Stimulated activated CD8-positive, alpha-beta memory T cell treated with anti-CD3 and anti-CD28 coated beads, Interleukin-12 subunit alpha, Interleukin-12 subunit beta, amount 100 ng/mL, for 1 hour (primary cell): Measurements from ENCODE around the gene KCNIP1.

Experiments
- DNase-seq: peaks from one replicate; pipeline ENCODE4 v3.0.0-alpha.2; 2020; ENCODE audit warnings: low read depth

Gene KCNIP1

DNA sequence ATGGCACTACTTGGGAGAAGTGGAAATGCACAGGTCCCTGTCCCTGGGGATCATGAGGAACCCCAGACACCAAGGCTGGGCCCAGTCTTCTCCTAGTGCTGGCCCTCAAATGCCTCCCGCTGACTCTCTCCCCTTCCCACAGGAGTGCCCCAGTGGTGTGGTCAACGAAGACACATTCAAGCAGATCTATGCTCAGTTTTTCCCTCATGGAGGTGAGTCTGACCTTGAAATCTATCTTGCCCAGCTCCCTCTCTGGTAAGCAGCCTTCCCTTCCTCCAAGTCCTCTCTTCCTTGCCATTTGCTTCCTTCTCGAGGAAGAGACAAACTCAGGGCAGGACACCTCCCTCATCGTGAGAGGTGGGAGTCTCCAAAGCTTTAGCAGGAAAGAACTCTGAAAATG is 216.4 kb downstream of the KCNIP1 start:
- no peak for DNase-seq

DNA sequence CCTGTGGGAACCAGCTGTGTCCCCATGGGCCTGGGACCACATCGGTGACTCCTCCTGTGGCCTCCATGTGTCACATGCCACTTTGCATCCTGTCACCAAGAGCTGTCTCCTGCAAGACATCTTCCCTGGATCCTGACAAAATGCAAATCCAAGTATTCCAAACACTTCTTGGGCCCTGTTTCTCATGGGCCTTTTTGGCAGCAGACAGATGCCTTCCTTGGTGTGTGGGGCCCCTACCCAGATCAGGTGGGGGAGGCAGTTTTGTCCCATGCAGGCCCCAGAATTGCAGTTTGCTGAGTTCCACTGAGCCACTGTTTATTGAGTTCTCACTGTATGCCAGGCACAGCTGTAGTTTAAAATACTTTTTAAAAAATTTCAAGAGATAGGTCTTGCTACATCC is 217.2 kb downstream of the KCNIP1 start:
- no peak for DNase-seq

DNA sequence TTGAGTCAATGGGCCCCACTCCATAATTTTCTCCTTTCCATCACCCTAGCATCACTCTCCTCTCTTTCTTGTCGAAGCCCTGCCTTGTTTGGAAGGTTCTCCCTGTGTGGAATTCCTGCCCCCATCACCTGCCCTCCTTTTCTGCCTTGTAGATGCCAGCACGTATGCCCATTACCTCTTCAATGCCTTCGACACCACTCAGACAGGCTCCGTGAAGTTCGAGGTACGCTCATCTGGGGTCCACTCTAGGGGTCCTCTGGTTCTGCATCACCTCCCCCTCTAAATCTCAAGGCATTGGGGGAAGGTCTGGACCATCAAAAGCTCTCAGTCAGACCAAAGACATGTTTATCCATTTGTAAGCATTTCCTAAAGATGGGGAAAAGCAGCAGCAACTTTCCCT is 217.9 kb downstream of the KCNIP1 start:
- no peak for DNase-seq

GRCh38 chr5:170722316-170722715 is 218.5 kb downstream of the KCNIP1 start:
- DNase-seq = no peak

- no peak for DNase-seq
Observed at GRCh38 chr5:170731052-170731451, 227.2 kb downstream of the KCNIP1 start.

DNA sequence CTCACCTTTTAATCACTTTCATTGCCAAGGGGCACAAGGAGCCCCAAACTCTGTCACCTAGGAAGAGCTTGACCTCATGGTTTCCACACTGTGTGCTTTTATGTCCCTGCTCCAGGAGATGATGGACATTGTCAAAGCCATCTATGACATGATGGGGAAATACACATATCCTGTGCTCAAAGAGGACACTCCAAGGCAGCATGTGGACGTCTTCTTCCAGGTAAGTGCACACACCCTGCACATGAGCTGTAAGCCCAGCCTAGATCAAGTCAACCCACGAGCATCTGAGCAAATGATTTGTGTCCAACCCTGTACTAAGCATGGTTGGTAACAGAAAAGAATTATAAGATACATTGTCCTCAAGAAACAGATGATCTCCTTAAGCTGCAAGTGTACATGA is 228.9 kb downstream of the KCNIP1 start:
- no peak for DNase-seq

- no peak for DNase-seq
Observed at GRCh38 chr5:170736966-170737365, 233.1 kb downstream of the KCNIP1 start.

DNA sequence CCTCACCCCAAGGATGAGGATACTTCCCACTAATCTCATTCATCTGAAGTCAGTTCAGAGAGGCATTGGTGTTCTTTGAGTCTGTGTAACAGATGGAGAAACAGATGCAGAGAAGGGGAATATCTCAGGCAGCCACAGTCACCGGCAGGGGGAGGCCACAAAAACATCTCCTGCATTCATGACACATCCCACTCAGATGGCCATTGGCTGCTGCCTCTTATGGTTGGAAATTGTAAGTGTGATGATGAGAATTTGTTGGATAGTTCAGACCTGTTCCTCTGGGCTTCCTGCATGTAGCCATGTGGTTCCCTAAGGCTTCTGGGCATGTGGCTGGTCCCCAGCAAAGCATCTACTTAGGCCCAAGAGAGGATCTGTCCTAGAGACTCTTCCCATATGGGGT is 233.8 kb downstream of the KCNIP1 start:
- no peak for DNase-seq

- DNase-seq = no peak
Observed at GRCh38 chr5:170738840-170739239, 235.0 kb downstream of the KCNIP1 start.

GRCh38 chr5:170739446-170739845 is 235.6 kb downstream of the KCNIP1 start:
- DNase-seq = no peak

DNA sequence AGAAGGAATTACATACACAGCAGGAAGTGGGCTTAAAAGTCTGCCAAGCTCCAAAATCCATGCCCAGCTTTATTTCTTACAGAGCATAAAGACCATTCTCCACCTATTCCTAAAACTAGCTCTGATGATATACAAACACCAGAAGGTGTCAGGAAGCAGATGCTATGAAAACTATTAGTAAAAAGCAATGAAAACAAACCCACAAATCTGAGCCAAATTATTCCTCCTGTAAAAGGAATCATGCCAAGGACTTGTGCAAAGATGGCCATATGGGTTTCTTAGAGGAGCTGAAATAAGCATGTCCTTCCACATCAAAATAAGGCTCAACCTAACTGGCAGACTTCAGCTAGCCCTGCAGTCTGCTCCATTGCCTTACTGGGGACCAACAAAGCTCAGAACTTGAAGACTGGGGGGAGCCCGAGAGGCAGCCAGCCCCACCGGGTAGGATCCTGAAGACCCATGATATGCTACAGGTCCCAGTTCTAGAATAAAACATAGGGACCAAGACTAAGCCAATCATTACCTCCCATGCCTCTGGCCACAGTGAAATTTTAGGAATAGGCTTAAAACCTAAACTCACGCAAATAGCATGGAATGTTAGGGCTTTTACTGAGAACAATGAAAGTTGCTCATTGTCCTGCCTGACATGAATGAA is 236.9 kb downstream of the KCNIP1 start:
- no peak for DNase-seq

DNA sequence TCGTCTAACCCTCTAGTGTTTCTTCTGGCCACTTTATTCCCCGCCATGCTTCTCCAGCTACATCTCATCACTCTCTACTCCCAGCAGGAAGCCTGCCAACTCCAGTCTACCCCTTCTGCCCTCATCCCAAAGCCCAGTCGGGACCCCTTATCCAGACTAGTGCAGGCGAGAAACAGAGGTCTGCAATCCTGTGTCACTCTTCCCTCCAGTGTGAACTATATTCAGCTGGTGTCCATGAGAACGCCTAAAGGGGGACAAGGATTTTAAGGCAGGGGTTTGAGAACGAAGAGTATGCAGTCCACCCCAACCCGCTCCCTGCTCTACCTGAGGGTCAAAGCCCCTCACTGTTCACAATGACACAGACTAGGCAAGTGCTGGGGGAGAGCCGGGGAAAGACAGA is 238.0 kb downstream of the KCNIP1 start:
- no peak for DNase-seq

DNA sequence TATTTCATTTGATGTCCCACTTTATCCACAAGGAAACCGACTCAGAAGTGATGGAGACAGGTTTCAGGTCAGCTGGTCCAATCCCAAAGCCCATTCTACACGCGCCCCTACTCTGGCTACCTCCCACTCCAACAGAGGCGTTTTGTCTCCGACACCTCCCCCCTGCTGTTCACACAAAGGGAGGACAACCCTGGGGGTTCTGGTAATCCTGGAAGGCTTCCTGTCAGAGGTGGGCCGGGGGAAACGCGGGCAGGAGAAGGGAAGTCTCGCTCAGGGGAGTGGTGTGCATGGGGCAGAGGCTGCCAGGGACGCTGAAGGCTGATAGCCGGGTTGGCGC is 240.0 kb downstream of the KCNIP1 start:
- no peak for DNase-seq

DNA sequence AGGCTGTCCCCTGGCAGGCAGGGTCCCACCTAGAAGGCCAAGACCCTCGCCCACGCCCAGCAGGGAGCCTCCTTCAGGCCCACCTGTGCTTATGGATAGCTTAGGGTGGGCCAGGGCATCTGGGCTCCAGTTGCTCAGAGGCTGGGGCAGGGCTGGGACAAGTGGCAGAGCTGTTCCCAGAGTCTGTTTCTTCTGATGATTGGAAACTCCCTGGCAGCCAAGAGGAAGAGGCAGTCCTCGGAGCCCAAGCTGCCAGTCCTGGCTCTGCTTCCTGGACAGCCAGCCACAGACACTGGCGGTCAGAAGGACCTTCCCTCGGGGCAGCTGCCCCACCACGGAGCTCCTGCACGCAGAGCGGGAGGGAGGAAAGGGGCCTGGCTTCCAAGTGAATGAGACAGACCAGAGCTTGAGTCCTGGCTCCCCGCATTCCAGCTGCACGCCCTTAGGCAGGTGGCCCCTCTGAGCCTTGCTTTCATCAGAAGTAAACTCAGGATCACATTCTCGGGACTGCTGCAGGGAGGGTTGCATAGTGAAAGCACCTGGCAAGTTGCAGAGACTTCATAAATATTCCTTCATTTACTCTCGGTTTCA is 241.8 kb downstream of the KCNIP1 start:
- no peak for DNase-seq

DNA sequence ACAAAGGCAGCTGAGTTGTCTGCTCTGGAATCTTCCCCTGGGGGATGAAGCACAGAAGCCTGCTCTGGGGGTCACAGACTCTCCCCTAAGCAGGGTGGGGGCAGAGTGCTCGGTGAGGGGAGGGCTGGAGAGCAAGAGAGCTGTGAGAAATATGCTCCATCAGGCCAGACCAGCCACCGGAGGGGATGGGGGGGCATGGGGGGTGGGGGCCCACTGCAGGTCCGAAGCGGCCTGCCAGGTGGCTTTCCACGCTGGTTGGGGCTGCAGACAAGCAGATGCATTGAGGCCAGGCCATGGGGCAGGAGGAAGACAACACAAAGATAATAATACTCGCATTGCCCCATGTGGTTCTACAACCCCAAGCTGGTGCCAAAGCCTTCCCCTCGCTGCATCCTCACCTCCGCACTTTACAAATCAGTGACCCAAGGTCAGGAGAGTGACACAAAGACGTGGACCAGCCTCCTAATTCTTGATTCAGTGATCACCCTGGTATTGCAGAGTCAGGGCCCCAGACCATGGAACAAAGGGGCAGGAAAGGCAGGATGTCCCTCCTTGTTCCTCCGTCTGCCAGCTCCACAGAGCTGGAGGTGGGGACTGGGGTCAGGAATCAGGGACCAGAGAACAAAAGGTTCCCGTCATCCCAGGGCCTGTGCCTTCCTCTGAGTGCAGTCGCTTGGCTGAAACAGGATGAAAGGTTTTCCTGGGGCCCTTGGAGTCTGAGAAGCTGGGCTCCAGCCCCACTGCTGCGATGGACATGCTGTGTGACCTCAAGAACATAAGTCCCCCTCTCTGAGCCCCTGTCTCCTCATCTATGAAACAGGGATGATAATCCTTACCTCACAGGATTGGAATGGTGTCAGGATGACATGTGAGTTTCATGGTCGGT is 242.5 kb downstream of the KCNIP1 start:
- DNase-seq = no peak

DNA sequence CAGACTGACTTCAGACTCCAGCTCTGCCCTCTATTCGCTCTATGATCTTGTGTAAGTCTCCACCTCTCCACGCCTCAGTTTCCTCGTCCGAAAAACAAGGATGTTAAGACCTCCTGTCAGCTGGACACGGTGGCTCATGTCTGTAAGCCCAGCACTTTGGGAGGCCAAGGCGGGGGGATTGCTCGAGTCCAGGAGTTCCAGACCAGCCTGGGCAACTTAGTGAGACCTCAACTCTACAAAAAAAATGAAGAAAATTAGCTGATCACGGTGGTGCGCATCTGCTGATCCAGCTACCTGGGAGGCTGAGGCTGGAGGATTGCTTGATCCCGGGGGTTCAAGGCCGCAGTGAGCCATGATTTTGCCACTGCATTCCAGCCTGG is 243.1 kb downstream of the KCNIP1 start:
- no peak for DNase-seq

- no peak for DNase-seq
Observed at GRCh38 chr5:170747357-170747756, 243.5 kb downstream of the KCNIP1 start.

DNA sequence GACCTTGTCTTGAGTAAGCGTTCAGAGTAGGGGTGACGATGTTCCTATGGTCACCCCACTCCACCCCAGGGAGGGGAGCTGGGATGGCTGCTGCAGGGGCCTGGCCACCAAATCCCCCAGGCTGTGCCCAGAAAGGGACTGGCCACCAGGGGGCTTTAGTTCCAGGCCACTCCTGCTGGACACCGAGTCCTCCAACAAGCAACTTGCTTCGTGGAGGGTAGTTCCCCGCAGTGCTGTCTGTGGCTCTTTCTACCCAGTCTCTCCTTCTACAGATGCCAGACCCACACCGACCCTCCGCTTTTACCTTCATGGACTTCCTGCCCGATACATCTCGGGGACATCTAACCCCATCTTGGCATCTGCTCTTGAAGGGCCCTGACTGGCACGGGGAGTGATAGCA is 244.0 kb downstream of the KCNIP1 start:
- DNase-seq = no peak

GRCh38 chr5:170748951-170749471 is 245.2 kb downstream of the KCNIP1 start:
- no peak for DNase-seq

GRCh38 chr5:170749911-170750431 is 246.2 kb downstream of the KCNIP1 start:
- DNase-seq = no peak

GRCh38 chr5:170750791-170751190 is 247.0 kb downstream of the KCNIP1 start:
- DNase-seq = no peak

DNA sequence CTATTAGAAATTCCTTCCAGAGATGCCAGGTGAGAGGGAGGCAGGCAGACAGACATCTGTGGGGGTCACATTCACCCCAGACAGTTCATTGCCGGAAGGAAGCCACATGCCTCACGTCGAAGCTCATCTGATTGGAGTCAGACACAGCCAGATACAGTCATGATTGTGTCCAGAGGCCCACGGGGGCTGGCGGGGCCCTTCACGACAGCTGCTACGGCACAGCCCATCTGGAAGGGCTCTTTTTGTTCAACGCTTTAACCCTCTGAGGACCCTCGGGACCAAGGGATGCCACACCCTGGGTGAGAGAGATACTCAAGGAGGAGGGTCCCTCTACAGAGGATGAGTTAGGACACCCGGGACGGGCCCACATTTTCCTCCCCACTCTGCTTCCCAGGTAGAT is 247.8 kb downstream of the KCNIP1 start:
- DNase-seq = no peak
